ENCODE data around the gene DDIT3. TPM values are rescaled to one million over a fixed set of nuclear protein-coding genes. Genes with fewer than 3 reads are reported as not detected.

The DDIT3 gene
- total and polyA plus RNA-seq, 2 of the 4 experiments (the other 2 are of a cell fraction), result 19.4 to 54.4 TPM

- BruUV-seq (replicated peaks), result no TSS peak
- H2AK5ac ChIP-seq (ENCODE audit: low read depth, low read length), result no peak overlapping the region
- no peaks in the 10 kb centered on the region for H3K27me3 ChIP-seq (ENCODE audit: control insufficient read depth, insufficient read depth, low read length)
- H3K4me1 ChIP-seq (ENCODE audit: control insufficient read depth, insufficient read depth, low read length), result peaks cover 9% of the 10 kb centered on the region
- H3K79me1 ChIP-seq (ENCODE audit: low read depth in 1 of 2, low read length in 2 of 2), result peaks cover 17 to 58% of the 10 kb centered on the region in 2 experiments
- ChIA-PET POLR2A (ENCODE audit: unreplicated experiment) (no interaction called here), CTCF (no interaction called here)
- H2BK120ac ChIP-seq (ENCODE audit: low read depth, low read length), result no peak overlapping the region
- no peak overlapping the region for H2BK15ac ChIP-seq (ENCODE audit: low read depth, low read length)
- ATAC-seq (ENCODE audit: low read depth), result no peak
- H4K91ac ChIP-seq (ENCODE audit: insufficient read depth, low read depth, low read length), result no peak overlapping the region
- H3K27ac ChIP-seq (ENCODE audit: insufficient read depth, low read length), result no peak overlapping the region
- TF ChIP-seq CTCF (conservative IDR thresholded peaks at IDR 0.05; ENCODE audit: low read depth, low read length) (no peak), FOS (IDR thresholded peaks at IDR 0.05; ENCODE audit: low read depth, low read length) (no peak), SMC3 (IDR thresholded peaks at IDR 0.05; ENCODE audit: low read depth, low read length) (no peak)
- H3K56ac ChIP-seq (ENCODE audit: extremely low read depth, insufficient read depth, low read length), result no peak overlapping the region
- dilution Hi-C loops (cut with HindIII; ENCODE audit: low sequenced_read_pairs, unreplicated experiment) (no loop called here), intact Hi-C loops (cut with micrococcal nuclease) (no loop called here), in situ Hi-C loops (cut with MboI; ENCODE audit: low sequenced_read_pairs) (no loop called here)
- no peak overlapping the region for H3K14ac ChIP-seq (replicated peaks; ENCODE audit: low read depth, low read length)
- peaks cover 11% of the 10 kb centered on the region for H3K9me1 ChIP-seq (ENCODE audit: insufficient read depth, low read length)
- H3K9me3 ChIP-seq (ENCODE audit: control insufficient read depth, insufficient read depth, low read length), result no peaks in the 10 kb centered on the region
- no peak overlapping the region for H3K9ac ChIP-seq (ENCODE audit: low read depth, low read length)
- no peak overlapping the region for H3K23ac ChIP-seq (ENCODE audit: low read depth, low read length)
- DNase-seq, result no peak
- no peak overlapping the region for H3K4me3 ChIP-seq (ENCODE audit: insufficient read depth, low read depth, low read length)
- no CpG with 5 or more reads among the region's 12 CpGs for WGBS, 2 experiments (ENCODE audit: extremely low coverage in 2 of 2, insufficient read length in 1 of 2)
- no peak overlapping the region for H2BK20ac ChIP-seq (ENCODE audit: low read depth, low read length)
- no peak overlapping the region for H2BK5ac ChIP-seq (ENCODE audit: low read depth, low read length, poor library complexity, severe bottlenecking)
- no peak overlapping the region for H3K18ac ChIP-seq (ENCODE audit: low read depth, low read length)
- H2AK9ac ChIP-seq (replicated peaks; ENCODE audit: low read depth, low read length, poor library complexity), result no peak overlapping the region
- H4K5ac ChIP-seq (ENCODE audit: low read depth, low read length), result no peak overlapping the region
- no peak overlapping the region for H3K4ac ChIP-seq (ENCODE audit: low read depth, low read length)
- H4K20me1 ChIP-seq (ENCODE audit: insufficient read depth, low read length), result peaks cover 24% of the 10 kb centered on the region
- peaks cover 77% of the 10 kb centered on the region for H3K36me3 ChIP-seq (ENCODE audit: control insufficient read depth, insufficient read depth, low read length)
- no peak overlapping the region for H2AFZ ChIP-seq (replicated peaks; ENCODE audit: low read length, poor library complexity)
- no peak overlapping the region for H3K4me2 ChIP-seq (ENCODE audit: low read depth, low read length)
- H4K8ac ChIP-seq (ENCODE audit: low read depth in 2 of 2, low read length in 2 of 2), result no peak overlapping the region
These were observed 7.9 kb upstream of the DDIT3 start for GRCh38 chr12:57528176-57528575.

Measured in IMR-90 (cell line).